T-helper 1 cell treated with Interleukin-12 subunit alpha and Interleukin-12 subunit beta and Interleukin-4 antibody, amounts not matched to agents 30 μg/mL and 1 μg/mL, for 36 hours (primary cell): ENCODE measurements around the gene HOXA7.

Experiments
- H3K27ac Mint-ChIP-seq: one replicate; pipeline ENCODE4 v1.8.0; 2021; ENCODE audit warnings: mild to moderate bottlenecking, mixed read lengths
- H3K27me3 Mint-ChIP-seq: one replicate; pipeline ENCODE4 v1.8.0; 2021; ENCODE audit warnings: low read depth, mixed read lengths
- H3K36me3 Mint-ChIP-seq: one replicate; pipeline ENCODE4 v1.8.0; 2021; ENCODE audit warnings: low read depth, mixed read lengths
- H3K4me1 Mint-ChIP-seq: one replicate; pipeline ENCODE4 v1.8.0; 2021; ENCODE audit warnings: low read depth, mixed read lengths
- H3K4me3 Mint-ChIP-seq: one replicate; pipeline ENCODE4 v1.8.0; 2021; ENCODE audit warnings: mild to moderate bottlenecking, moderate library complexity, mixed read lengths
- H3K9me3 Mint-ChIP-seq: one replicate; pipeline ENCODE4 v1.8.0; 2021; ENCODE audit warnings: mixed read lengths

Gene HOXA7

GRCh38 chr7:27128776-27129728, 27.4 kb downstream of the HOXA7 start:
- Mint-ChIP-seq H3K36me3 (peaks cover 1% of the 10 kb centered on the region), H3K9me3 (no peaks in the 10 kb centered on the region), H3K4me3 (peak overlapping the region; percentile 50), H3K27me3 (peaks cover 60% of the 10 kb centered on the region), H3K27ac (no peak overlapping the region), H3K4me1 (peaks cover 8% of the 10 kb centered on the region)

GRCh38 chr7:27128034-27128433, 28.4 kb downstream of the HOXA7 start:
- Mint-ChIP-seq H3K4me3 (no peak overlapping the region), H3K9me3 (no peaks in the 10 kb centered on the region), H3K36me3 (peaks cover 1% of the 10 kb centered on the region), H3K27ac (no peak overlapping the region), H3K4me1 (no peaks in the 10 kb centered on the region), H3K27me3 (peaks cover 53% of the 10 kb centered on the region)

- Mint-ChIP-seq H3K27me3 (peaks cover 48% of the 10 kb centered on the region), H3K27ac (no peak overlapping the region), H3K4me1 (no peaks in the 10 kb centered on the region), H3K36me3 (no peaks in the 10 kb centered on the region), H3K4me3 (no peak overlapping the region), H3K9me3 (no peaks in the 10 kb centered on the region)
Measured at GRCh38 chr7:27126596-27127327, 29.7 kb downstream of the HOXA7 start.

- H3K9me3 Mint-ChIP-seq, result no peaks in the 10 kb centered on the region
- no peak overlapping the region for H3K4me3 Mint-ChIP-seq
- no peak overlapping the region for H3K27ac Mint-ChIP-seq
- no peaks in the 10 kb centered on the region for H3K36me3 Mint-ChIP-seq
- H3K27me3 Mint-ChIP-seq, result peaks cover 43% of the 10 kb centered on the region
- no peaks in the 10 kb centered on the region for H3K4me1 Mint-ChIP-seq
Measured at GRCh38 chr7:27125986-27126394, 30.5 kb downstream of the HOXA7 start.

- Mint-ChIP-seq H3K4me3 (no peak overlapping the region), H3K36me3 (no peaks in the 10 kb centered on the region), H3K4me1 (no peaks in the 10 kb centered on the region), H3K9me3 (no peaks in the 10 kb centered on the region), H3K27me3 (peaks cover 43% of the 10 kb centered on the region), H3K27ac (no peak overlapping the region)
Measured at GRCh38 chr7:27124902-27125689, 31.4 kb downstream of the HOXA7 start.

- no peaks in the 10 kb centered on the region for H3K4me1 Mint-ChIP-seq
- peaks cover 43% of the 10 kb centered on the region for H3K27me3 Mint-ChIP-seq
- no peaks in the 10 kb centered on the region for H3K36me3 Mint-ChIP-seq
- no peak overlapping the region for H3K4me3 Mint-ChIP-seq
- no peak overlapping the region for H3K27ac Mint-ChIP-seq
- H3K9me3 Mint-ChIP-seq, result no peaks in the 10 kb centered on the region
Measured at GRCh38 chr7:27124096-27124901, 32.2 kb downstream of the HOXA7 start.

GRCh38 chr7:27123477-27124053, 32.9 kb downstream of the HOXA7 start:
- no peak overlapping the region for H3K27ac Mint-ChIP-seq
- H3K4me3 Mint-ChIP-seq, result no peak overlapping the region

GRCh38 chr7:27123007-27123476, 33.4 kb downstream of the HOXA7 start:
- Mint-ChIP-seq H3K4me1 (no peaks in the 10 kb centered on the region), H3K9me3 (no peaks in the 10 kb centered on the region), H3K27me3 (peaks cover 35% of the 10 kb centered on the region), H3K4me3 (no peak overlapping the region), H3K36me3 (no peaks in the 10 kb centered on the region), H3K27ac (no peak overlapping the region)

More at GRCh38 chr7:27123477-27124053, 32.9 kb downstream of the HOXA7 start:
- no peaks in the 10 kb centered on the region for H3K9me3 Mint-ChIP-seq
- H3K4me1 Mint-ChIP-seq, result no peaks in the 10 kb centered on the region
- H3K36me3 Mint-ChIP-seq, result no peaks in the 10 kb centered on the region
- peaks cover 40% of the 10 kb centered on the region for H3K27me3 Mint-ChIP-seq

- Mint-ChIP-seq H3K4me3 (no peak overlapping the region), H3K36me3 (no peaks in the 10 kb centered on the region), H3K27ac (no peak overlapping the region), H3K4me1 (no peaks in the 10 kb centered on the region), H3K9me3 (no peaks in the 10 kb centered on the region), H3K27me3 (peaks cover 27% of the 10 kb centered on the region)
Measured at GRCh38 chr7:27122077-27122910, 34.2 kb downstream of the HOXA7 start.

GRCh38 chr7:27121684-27122076, 34.8 kb downstream of the HOXA7 start:
- Mint-ChIP-seq H3K27me3 (peaks cover 21% of the 10 kb centered on the region), H3K9me3 (no peaks in the 10 kb centered on the region), H3K4me3 (no peak overlapping the region), H3K4me1 (no peaks in the 10 kb centered on the region), H3K27ac (no peak overlapping the region), H3K36me3 (no peaks in the 10 kb centered on the region)

GRCh38 chr7:27119412-27119911, 37.0 kb downstream of the HOXA7 start:
- Mint-ChIP-seq H3K4me1 (no peaks in the 10 kb centered on the region), H3K27me3 (peaks cover 7% of the 10 kb centered on the region), H3K4me3 (no peak overlapping the region), H3K27ac (no peak overlapping the region), H3K36me3 (no peaks in the 10 kb centered on the region), H3K9me3 (no peaks in the 10 kb centered on the region)

- no peak overlapping the region for H3K4me3 Mint-ChIP-seq
- H3K36me3 Mint-ChIP-seq, result no peaks in the 10 kb centered on the region
- no peaks in the 10 kb centered on the region for H3K9me3 Mint-ChIP-seq
- H3K27ac Mint-ChIP-seq, result no peak overlapping the region
- H3K4me1 Mint-ChIP-seq, result no peaks in the 10 kb centered on the region
- H3K27me3 Mint-ChIP-seq, result peaks cover 7% of the 10 kb centered on the region
Measured at GRCh38 chr7:27118580-27118979, 37.9 kb downstream of the HOXA7 start.
